PFSK-1 (cell line): Measurements from ENCODE around the gene TCEAL3.

Experiments
- FOXP2 ChIP-seq: optimal IDR thresholded peaks from 2 replicates; pipeline ENCODE3; 2011; ENCODE audit warnings: borderline replicate concordance, control low read depth, inconsistent platforms; ENCODE audit not compliant: insufficient read depth; ENCODE audit errors: extremely low read length, extremely low read depth
- POLR2AphosphoS5 ChIP-seq: IDR thresholded peaks from 2 replicates; pipeline ENCODE4 v1.6.1; 2012; ENCODE audit warnings: low read depth, mild to moderate bottlenecking, control low read depth, low read length, moderate library complexity
- SIN3A ChIP-seq: IDR thresholded peaks from 2 replicates; pipeline ENCODE4 v1.6.1; 2012; ENCODE audit warnings: mild to moderate bottlenecking, low read length, moderate library complexity, borderline replicate concordance; ENCODE audit not compliant: insufficient read depth
- TAF1 ChIP-seq: IDR thresholded peaks from 2 replicates; pipeline ENCODE4 v1.6.1; 2012; ENCODE audit warnings: low read length, control low read depth, borderline replicate concordance; ENCODE audit not compliant: insufficient read depth
- TF ChIP-seq, protein P1 (sequence below), 2 experiments: IDR thresholded peaks; 2 replicates each; pipeline versions ENCODE4 v1.6.1 to v1.8.0; 2011 to 2012; ENCODE audit warnings: low read depth in 2 of 2, low read length in 2 of 2, control low read depth in 1 of 2, inconsistent platforms in 1 of 2, mild to moderate bottlenecking in 1 of 2, moderate library complexity in 1 of 2; ENCODE audit not compliant: insufficient read depth in 1 of 2

Gene TCEAL3

DNA sequence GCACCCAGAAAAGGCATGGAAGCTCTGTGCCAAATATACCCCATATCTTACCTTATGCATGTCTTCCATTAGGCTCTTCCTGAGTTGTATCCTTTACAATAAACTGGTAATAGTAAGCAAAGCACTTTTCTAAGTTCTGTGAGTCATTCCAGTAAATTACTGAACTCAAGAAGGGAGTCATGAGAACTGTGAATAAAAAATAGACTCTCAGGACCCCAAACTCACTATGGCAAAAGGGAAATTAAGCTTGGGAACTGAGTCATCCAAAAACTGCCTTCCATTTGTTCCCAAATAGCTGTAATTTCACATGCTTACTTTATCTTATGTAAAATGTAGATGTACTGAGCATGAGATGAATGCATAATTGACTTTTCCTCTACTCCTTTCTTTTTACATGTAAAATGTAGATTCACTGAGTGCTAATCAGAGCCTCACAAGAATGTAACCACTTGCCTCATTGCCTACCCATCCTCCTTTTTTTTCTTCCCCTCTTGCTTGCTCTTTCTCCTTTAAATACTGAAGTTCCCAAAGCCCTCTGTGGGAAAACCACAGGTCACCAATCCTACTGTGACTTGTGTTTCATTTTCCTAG lies 8.1 kb downstream of the TCEAL3 start:
- TF ChIP-seq POLR2AphosphoS5: no peak
- no peak for TF ChIP-seq SIN3A
- TF ChIP-seq, protein P1, sequence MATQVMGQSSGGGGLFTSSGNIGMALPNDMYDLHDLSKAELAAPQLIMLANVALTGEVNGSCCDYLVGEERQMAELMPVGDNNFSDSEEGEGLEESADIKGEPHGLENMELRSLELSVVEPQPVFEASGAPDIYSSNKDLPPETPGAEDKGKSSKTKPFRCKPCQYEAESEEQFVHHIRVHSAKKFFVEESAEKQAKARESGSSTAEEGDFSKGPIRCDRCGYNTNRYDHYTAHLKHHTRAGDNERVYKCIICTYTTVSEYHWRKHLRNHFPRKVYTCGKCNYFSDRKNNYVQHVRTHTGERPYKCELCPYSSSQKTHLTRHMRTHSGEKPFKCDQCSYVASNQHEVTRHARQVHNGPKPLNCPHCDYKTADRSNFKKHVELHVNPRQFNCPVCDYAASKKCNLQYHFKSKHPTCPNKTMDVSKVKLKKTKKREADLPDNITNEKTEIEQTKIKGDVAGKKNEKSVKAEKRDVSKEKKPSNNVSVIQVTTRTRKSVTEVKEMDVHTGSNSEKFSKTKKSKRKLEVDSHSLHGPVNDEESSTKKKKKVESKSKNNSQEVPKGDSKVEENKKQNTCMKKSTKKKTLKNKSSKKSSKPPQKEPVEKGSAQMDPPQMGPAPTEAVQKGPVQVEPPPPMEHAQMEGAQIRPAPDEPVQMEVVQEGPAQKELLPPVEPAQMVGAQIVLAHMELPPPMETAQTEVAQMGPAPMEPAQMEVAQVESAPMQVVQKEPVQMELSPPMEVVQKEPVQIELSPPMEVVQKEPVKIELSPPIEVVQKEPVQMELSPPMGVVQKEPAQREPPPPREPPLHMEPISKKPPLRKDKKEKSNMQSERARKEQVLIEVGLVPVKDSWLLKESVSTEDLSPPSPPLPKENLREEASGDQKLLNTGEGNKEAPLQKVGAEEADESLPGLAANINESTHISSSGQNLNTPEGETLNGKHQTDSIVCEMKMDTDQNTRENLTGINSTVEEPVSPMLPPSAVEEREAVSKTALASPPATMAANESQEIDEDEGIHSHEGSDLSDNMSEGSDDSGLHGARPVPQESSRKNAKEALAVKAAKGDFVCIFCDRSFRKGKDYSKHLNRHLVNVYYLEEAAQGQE (IDR thresholded peaks at IDR 0.05; ENCODE audit: insufficient read depth in 1 of 2, low read depth in 2 of 2, low read length in 2 of 2): no peak
- no peak for TF ChIP-seq FOXP2
- TF ChIP-seq TAF1: no peak

DNA sequence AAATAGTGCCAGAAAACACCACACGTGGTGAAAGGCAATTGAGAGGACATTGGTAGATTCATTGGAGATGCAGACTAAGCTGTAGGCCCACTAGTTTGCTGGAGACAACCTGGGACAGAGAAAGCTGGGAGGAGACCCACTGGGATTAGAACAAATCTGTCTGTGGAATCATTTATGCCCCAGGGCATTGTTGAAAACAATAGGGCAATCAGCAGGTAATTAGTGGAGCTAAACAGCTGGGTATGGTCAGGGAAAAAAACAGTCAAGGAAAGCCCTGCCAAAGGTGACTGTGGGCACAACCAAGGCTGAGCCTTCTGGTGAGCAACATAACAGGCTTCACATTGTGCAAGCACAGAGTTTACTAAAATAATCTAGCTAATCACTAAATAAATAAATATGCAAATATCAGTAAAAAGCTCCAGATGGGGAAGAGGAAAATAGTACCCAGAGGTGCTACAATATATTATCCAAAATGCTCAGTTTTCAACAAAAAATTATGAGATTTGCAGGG lies 9.0 kb downstream of the TCEAL3 start:
- TF ChIP-seq POLR2AphosphoS5: no peak
- TF ChIP-seq, protein P1 (IDR thresholded peaks at IDR 0.05; ENCODE audit: insufficient read depth in 1 of 2, low read depth in 2 of 2, low read length in 2 of 2): no peak
- TF ChIP-seq FOXP2: no peak
- no peak for TF ChIP-seq TAF1

DNA sequence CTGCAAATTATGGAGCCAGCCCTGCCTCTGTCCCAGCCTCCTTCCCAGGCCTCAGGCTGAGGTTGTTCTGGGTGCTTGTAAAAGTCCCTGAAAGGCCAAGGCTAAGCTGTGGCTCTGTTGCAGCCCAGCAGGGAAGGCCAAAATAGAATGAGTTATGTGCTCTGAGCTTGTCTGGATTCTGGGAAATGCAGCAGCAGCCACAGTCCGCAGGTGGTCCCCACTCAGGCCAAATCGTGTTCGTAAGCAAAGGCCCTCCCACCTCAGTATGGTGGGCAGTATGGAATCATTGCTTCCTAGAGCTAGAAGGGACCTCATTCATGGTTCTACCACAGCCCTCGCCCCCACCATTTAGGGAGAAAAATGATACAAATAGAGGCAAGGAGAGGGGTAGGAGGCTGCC lies 16.3 kb downstream of the TCEAL3 start:
- TF ChIP-seq FOXP2 (no peak), TAF1 (no peak), SIN3A (no peak), POLR2AphosphoS5 (no peak)
- TF ChIP-seq, protein P1 (IDR thresholded peaks at IDR 0.05; ENCODE audit: insufficient read depth in 1 of 2, low read depth in 2 of 2, low read length in 2 of 2): no peak

DNA sequence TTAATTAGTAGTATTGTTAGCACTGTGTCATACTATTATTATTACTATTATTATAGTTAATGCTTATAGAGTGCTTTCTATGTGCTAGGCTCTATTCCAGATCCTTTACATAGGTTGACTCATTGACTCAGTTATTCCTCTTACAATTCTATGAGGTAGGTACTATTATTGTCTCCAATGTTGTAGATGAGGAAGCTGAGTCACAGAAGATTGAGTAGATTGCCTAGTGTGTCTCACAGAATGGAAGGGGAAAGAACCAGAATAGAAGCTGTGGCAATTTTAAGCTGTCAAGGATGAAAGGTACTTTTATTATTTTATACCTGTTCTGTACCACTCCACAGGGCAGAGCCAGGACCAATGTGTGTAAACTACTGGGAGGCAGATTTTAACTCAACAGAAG lies 19.1 kb downstream of the TCEAL3 start:
- TF ChIP-seq POLR2AphosphoS5: no peak
- no peak for TF ChIP-seq TAF1
- TF ChIP-seq SIN3A: no peak
- no peak for TF ChIP-seq FOXP2
- TF ChIP-seq, protein P1 (IDR thresholded peaks at IDR 0.05; ENCODE audit: insufficient read depth in 1 of 2, low read depth in 2 of 2, low read length in 2 of 2): no peak
